Coronary artery (tissue), 2 donors: ENCODE measurements around the gene NRCAM.

ENCODE experiments used
- DNase-seq: peaks from one replicate; pipeline ENCODE4 v3.0.0-alpha.2; 2017; ENCODE audit warnings: low spot score
- H3K27ac ChIP-seq, 2 donors: fragments of 200-600 bp; sonication (generic); one replicate each; pipeline ENCODE4 v1.5.1; 2016 to 2019
- H3K4me3 ChIP-seq: fragments of 200-600 bp; sonication (generic); 2 replicates; pipeline ENCODE4 v1.5.1; 2016; ENCODE audit warnings: mild to moderate bottlenecking, moderate library complexity
- TF ChIP-seq, protein P1 (sequence below): fragments of 200-600 bp; sonication (generic); IDR thresholded peaks from one replicate; pipeline ENCODE4 v1.5.1; 2019; ENCODE audit warnings: antibody characterized with exemption

Gene NRCAM

DNA sequence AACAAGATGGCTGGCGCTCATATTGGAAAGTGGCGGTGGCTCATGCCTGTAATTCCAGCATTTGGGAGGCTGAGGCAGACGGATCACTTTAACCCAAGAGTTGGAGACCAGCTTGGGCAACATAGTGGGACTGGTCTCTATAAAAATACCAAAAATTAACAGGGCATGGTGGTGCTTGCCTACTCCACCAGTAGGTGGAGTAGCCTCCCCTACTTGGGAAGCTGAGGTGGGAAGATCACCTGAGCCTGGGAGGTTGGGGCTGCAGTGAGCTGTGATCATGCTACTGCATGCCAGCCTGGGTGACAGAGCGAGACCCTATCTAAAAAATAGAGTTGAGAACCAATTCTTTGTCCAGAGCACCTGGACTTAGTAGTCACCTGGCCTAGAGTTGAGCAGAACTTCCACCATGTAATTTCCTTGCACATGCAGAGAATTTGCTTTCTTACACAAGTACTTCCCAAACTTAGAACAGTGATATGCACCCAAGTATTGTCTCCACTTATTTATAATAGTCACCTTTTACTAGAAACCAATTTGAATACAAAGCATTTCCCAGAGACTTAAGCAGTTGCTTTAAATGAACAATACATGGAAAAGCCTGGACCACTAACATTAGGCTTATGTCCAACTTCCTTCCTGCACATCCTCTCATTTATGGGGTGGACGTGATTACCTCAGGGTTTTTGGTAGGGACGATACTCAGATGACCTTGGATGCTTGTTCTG, 342.0 kb downstream of the NRCAM start:
- H3K4me3 ChIP-seq = no peak overlapping the region
- H3K27ac ChIP-seq = no peak overlapping the region
- DNase-seq = no peak
- TF ChIP-seq, protein P1, sequence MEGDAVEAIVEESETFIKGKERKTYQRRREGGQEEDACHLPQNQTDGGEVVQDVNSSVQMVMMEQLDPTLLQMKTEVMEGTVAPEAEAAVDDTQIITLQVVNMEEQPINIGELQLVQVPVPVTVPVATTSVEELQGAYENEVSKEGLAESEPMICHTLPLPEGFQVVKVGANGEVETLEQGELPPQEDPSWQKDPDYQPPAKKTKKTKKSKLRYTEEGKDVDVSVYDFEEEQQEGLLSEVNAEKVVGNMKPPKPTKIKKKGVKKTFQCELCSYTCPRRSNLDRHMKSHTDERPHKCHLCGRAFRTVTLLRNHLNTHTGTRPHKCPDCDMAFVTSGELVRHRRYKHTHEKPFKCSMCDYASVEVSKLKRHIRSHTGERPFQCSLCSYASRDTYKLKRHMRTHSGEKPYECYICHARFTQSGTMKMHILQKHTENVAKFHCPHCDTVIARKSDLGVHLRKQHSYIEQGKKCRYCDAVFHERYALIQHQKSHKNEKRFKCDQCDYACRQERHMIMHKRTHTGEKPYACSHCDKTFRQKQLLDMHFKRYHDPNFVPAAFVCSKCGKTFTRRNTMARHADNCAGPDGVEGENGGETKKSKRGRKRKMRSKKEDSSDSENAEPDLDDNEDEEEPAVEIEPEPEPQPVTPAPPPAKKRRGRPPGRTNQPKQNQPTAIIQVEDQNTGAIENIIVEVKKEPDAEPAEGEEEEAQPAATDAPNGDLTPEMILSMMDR = no peak

DNA sequence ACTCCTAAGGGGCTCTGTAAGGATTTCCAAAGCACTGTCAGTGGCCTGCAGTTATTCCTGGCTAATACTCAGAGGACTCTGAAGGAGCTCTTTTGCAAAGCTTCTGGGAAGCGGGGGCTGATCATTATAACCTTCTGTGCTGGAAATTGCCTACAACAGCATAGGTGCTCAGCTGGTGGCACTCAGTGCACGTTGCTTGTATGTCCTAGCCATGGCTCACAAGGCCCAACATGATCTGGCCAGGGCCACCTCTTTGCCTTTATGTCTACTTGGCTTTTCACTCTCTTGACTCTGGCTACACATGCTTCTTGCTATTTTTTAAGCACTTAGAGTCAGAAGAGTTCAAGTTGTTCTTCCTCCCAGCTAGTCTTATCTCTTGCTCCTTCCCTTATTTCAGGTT, 343.6 kb downstream of the NRCAM start:
- no peak for DNase-seq
- Histone ChIP-seq H3K4me3 (no peak overlapping the region), H3K27ac (no peak overlapping the region)
- TF ChIP-seq, protein P1 = no peak

DNA sequence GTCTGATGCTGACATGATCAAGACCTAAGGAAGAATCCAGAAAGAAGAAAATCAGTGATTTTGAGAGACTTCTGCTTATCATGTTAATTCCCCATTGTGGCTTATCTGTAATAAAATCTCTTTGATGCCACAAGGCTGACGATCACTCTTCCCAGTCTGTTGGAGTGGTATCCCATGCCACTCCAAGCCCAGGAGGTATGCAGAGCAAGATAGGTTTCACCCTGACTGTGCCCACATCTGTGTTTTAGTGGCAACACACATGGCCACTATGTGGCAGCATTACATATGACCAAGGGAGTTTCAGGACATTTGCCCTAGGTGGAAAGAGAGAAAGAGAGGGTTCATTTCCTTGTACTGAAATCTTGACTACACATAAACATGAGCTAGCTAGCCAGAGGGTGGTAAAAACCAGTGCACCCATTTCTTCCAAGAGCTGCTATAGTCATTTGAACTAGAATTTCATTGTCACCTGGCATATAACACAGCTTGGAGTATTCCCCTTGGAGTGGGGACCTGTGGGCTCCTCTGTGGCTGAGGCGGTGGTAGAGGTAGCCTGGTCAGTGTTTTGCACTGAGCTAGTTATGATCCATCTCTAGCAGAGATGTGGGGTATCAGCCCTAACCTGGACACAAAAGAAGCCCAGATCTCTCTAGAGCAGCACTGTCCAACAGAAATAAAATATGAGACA, 346.9 kb downstream of the NRCAM start:
- no peak overlapping the region for H3K27ac ChIP-seq
- TF ChIP-seq, protein P1 = no peak
- H3K4me3 ChIP-seq = no peak overlapping the region
- no peak for DNase-seq

DNA sequence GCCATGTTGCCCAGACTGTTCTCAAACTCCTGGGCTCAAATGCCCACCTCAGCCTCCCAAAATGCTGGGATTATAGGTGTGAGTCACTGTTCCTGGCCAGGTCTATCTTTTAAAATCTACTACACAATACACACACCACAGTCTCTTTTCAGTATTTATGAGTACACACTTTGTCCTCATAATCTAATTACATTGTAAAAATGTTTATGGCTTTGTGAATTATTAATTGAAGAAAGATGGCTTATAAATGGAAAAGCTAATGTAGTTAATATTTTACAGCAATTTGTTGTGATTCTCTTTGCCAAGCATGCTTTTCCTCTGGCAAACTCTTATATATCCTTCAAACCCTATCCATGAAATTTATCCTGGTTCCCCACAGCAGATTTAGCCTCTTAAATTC, 348.1 kb downstream of the NRCAM start:
- no peak overlapping the region for H3K27ac ChIP-seq
- TF ChIP-seq, protein P1 = no peak
- no peak for DNase-seq
- no peak overlapping the region for H3K4me3 ChIP-seq

DNA sequence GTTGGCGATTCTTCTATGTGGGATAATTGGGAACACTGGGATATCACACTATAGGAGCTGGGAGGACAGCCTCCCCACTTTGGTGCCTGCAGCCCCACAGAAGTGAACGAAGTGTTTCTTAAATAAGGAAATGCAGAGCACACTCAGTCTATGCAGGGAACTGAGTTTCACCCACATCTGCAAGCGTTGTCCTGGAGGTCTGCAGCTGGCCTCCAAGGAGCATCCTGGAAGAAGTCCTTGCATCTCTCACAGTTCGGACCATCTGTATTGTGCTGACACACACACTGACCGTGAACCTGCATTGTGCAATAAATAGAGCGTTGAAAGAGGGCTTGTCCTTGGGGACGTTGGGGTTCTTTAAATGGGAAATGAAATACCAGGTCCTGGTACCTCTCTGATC, 351.9 kb downstream of the NRCAM start:
- Histone ChIP-seq H3K27ac (no peak overlapping the region), H3K4me3 (no peak overlapping the region)
- TF ChIP-seq, protein P1 = no peak
- no peak for DNase-seq

DNA sequence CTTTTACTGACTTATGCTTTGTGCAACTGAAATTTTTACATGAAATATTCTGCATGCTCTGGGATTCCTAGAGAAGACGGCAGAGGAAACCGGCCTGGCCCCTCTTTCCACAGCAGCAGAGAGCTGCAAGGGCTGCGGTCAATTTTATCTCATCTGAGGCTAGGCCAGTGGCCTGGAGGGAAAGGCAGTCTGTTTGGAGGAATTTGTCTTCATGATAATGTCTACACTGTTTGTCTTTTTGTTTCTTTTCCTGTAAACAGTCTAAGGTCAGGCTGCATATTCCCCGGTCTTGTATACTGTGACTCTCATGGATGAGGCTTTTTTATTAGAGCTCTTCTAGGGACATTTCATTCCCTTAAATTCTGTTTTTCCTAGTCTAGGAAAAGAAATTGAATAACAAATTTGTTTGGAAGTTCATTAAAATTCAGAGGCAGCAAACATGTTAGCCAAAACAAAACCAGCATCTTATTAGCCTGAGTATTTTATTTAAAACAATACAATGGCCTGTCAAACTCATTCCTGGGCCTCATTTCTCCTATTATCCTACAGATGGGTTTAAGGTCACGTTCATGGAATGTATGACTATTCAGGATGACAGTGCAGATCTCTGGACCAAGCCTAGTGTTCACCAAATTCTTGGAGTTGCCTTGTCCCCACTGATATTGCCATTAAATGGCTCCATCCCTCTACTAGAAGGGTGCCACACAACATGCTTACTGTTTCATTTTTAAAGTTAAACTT, 352.5 kb downstream of the NRCAM start:
- Histone ChIP-seq H3K27ac (no peak overlapping the region), H3K4me3 (no peak overlapping the region)
- TF ChIP-seq, protein P1 = no peak
- DNase-seq = no peak
